GM23338 (cell line): ENCODE results near the gene PDE6H.

Experiments
- CREB1 ChIP-seq: fragments of 250-450 bp; sonication (Bioruptor Pico); IDR thresholded peaks from 2 replicates; pipeline ENCODE4 v1.5.0; 2020; ENCODE audit warnings: low read depth, mild to moderate bottlenecking, moderate library complexity
- EZH2 ChIP-seq: fragments of 200-600 bp; sonication (generic); IDR thresholded peaks from one replicate; pipeline ENCODE4 v1.8.0; 2017; ENCODE audit warnings: antibody characterized with exemption, mild to moderate bottlenecking, low read depth; ENCODE audit not compliant: unreplicated experiment
- EZH2phosphoT487 ChIP-seq: fragments of 200-600 bp; sonication (generic); IDR thresholded peaks from one replicate; pipeline ENCODE4 v1.8.1; 2018; ENCODE audit warnings: antibody characterized with exemption; ENCODE audit not compliant: unreplicated experiment
- JUNB ChIP-seq: IDR thresholded peaks from one replicate; pipeline ENCODE4 v1.6.1; 2016; ENCODE audit warnings: antibody characterized with exemption; ENCODE audit not compliant: unreplicated experiment
- NANOG ChIP-seq: IDR thresholded peaks from 2 replicates; pipeline ENCODE4 v1.6.1; 2016; ENCODE audit warnings: antibody characterized with exemption, borderline replicate concordance
- POLR2AphosphoS5 ChIP-seq: IDR thresholded peaks from 2 replicates; pipeline ENCODE4 v1.6.1; 2016; ENCODE audit warnings: antibody characterized with exemption, low read depth
- STAT1 ChIP-seq: IDR thresholded peaks from one replicate; pipeline ENCODE4 v1.6.1; 2016; ENCODE audit warnings: antibody characterized with exemption; ENCODE audit not compliant: unreplicated experiment
- ZNF114 ChIP-seq: fragments of 250-450 bp; sonication (Bioruptor Pico); IDR thresholded peaks from 2 replicates; pipeline ENCODE4 v1.5.0; 2020; ENCODE audit warnings: mild to moderate bottlenecking, moderate library complexity
- TF ChIP-seq, protein P1 (sequence below), 2 experiments: fragments of 200-600 bp in 1 of 2; sonication (generic) in 1 of 2; conservative IDR thresholded peaks; 2 replicates each; pipeline versions ENCODE4 v1.5.1 to v1.6.1; 2016 to 2017; ENCODE audit warnings: antibody characterized with exemption in 2 of 2, low read depth in 2 of 2, mild to moderate bottlenecking in 2 of 2, moderate library complexity in 1 of 2
- TF ChIP-seq, protein P2 (sequence below): IDR thresholded peaks from one replicate; pipeline ENCODE4 v1.6.1; 2018; ENCODE audit warnings: antibody characterized with exemption; ENCODE audit not compliant: unreplicated experiment
- TF ChIP-seq, protein P3 (sequence below): IDR thresholded peaks from 2 replicates; pipeline ENCODE4 v1.6.1; 2016; ENCODE audit warnings: antibody characterized with exemption

DNA sequence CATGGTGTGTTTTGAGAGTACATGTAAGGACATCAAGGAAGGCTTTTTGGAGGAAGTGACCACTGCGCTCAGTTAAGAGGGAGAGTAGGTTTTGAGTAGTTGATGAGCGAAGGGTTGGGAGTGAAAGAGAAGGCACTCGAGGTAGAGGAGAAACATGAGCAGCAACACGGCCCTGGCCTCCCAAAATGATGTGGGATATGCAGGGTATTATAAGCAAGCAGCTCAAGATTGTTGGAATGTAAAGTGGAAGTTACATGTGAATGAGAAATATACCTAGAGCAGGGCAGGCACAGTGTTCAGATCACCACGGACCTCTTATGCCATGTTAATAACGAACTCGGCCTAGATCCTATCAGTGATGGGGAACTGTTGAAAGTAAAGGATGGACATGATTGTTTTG lies 9.3 kb upstream of the PDE6H start:
- TF ChIP-seq POLR2AphosphoS5 (no peak), EZH2 (no peak), EZH2phosphoT487 (no peak), CREB1 (CRISPR knock-in tag) (no peak), JUNB (no peak), ZNF114 (CRISPR knock-in tag) (no peak), STAT1 (no peak), NANOG (no peak)
- TF ChIP-seq, protein P1, sequence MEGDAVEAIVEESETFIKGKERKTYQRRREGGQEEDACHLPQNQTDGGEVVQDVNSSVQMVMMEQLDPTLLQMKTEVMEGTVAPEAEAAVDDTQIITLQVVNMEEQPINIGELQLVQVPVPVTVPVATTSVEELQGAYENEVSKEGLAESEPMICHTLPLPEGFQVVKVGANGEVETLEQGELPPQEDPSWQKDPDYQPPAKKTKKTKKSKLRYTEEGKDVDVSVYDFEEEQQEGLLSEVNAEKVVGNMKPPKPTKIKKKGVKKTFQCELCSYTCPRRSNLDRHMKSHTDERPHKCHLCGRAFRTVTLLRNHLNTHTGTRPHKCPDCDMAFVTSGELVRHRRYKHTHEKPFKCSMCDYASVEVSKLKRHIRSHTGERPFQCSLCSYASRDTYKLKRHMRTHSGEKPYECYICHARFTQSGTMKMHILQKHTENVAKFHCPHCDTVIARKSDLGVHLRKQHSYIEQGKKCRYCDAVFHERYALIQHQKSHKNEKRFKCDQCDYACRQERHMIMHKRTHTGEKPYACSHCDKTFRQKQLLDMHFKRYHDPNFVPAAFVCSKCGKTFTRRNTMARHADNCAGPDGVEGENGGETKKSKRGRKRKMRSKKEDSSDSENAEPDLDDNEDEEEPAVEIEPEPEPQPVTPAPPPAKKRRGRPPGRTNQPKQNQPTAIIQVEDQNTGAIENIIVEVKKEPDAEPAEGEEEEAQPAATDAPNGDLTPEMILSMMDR (conservative IDR thresholded peaks at IDR 0.05; ENCODE audit: low read depth in 2 of 2) = no peak
- TF ChIP-seq, protein P2, sequence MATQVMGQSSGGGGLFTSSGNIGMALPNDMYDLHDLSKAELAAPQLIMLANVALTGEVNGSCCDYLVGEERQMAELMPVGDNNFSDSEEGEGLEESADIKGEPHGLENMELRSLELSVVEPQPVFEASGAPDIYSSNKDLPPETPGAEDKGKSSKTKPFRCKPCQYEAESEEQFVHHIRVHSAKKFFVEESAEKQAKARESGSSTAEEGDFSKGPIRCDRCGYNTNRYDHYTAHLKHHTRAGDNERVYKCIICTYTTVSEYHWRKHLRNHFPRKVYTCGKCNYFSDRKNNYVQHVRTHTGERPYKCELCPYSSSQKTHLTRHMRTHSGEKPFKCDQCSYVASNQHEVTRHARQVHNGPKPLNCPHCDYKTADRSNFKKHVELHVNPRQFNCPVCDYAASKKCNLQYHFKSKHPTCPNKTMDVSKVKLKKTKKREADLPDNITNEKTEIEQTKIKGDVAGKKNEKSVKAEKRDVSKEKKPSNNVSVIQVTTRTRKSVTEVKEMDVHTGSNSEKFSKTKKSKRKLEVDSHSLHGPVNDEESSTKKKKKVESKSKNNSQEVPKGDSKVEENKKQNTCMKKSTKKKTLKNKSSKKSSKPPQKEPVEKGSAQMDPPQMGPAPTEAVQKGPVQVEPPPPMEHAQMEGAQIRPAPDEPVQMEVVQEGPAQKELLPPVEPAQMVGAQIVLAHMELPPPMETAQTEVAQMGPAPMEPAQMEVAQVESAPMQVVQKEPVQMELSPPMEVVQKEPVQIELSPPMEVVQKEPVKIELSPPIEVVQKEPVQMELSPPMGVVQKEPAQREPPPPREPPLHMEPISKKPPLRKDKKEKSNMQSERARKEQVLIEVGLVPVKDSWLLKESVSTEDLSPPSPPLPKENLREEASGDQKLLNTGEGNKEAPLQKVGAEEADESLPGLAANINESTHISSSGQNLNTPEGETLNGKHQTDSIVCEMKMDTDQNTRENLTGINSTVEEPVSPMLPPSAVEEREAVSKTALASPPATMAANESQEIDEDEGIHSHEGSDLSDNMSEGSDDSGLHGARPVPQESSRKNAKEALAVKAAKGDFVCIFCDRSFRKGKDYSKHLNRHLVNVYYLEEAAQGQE = no peak
- TF ChIP-seq, protein P3, sequence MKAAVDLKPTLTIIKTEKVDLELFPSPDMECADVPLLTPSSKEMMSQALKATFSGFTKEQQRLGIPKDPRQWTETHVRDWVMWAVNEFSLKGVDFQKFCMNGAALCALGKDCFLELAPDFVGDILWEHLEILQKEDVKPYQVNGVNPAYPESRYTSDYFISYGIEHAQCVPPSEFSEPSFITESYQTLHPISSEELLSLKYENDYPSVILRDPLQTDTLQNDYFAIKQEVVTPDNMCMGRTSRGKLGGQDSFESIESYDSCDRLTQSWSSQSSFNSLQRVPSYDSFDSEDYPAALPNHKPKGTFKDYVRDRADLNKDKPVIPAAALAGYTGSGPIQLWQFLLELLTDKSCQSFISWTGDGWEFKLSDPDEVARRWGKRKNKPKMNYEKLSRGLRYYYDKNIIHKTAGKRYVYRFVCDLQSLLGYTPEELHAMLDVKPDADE = no peak
